ENCODE measurements around the gene BTBD9.

DNA sequence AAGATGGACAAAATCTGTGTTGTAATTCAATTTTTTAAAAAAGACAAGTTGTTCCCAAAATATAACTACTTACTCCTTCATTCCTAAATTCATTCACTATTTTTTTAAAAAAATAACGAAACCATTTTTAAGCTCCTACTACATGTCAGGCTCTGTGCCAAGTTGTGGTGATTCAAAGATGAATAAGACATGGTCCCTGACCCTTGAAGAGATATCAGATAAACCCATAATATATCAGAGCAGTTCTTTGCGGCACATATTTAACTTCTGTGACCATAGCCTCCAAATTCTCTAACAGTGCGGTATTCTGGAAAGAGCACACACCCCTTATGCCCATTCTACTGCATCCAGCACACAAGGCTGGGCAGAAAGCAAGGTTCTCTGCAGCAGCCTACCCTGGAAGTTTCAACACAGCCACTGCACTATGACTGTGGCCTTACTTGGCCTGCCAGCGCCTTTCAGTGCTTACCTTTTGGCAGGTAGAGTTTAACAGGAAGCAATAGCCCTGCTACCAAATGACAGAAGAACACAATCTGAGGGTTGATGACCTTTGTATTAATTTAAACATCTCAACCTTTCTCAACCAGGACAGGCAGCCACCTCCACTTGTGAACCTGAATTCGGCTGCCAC lies 406.5 kb downstream of the BTBD9 start:
- TF ChIP-seq, protein P1, sequence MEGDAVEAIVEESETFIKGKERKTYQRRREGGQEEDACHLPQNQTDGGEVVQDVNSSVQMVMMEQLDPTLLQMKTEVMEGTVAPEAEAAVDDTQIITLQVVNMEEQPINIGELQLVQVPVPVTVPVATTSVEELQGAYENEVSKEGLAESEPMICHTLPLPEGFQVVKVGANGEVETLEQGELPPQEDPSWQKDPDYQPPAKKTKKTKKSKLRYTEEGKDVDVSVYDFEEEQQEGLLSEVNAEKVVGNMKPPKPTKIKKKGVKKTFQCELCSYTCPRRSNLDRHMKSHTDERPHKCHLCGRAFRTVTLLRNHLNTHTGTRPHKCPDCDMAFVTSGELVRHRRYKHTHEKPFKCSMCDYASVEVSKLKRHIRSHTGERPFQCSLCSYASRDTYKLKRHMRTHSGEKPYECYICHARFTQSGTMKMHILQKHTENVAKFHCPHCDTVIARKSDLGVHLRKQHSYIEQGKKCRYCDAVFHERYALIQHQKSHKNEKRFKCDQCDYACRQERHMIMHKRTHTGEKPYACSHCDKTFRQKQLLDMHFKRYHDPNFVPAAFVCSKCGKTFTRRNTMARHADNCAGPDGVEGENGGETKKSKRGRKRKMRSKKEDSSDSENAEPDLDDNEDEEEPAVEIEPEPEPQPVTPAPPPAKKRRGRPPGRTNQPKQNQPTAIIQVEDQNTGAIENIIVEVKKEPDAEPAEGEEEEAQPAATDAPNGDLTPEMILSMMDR (IDR thresholded peaks at IDR 0.05; ENCODE audit: low read depth, low read length, poor library complexity, severe bottlenecking): no peak
- no peak for TF ChIP-seq EZH2phosphoT487 (IDR thresholded peaks at IDR 0.05; ENCODE audit: borderline replicate concordance, low read length)

Data from DOHH2 (cell line).